Upper lobe of right lung (tissue), 1 donor: ENCODE measurements around the gene EPYC. TPM values are rescaled to one million over a fixed set of nuclear protein-coding genes. Genes with fewer than 3 reads are reported as not detected.

Source experiments
- ATAC-seq: fragments of 200-7000 bp; cut with Tn5 transposase; one replicate; pipeline ENCODE4 v1.9.1; 2020; ENCODE audit warnings: mild to moderate bottlenecking, moderate library complexity
- DNase-seq: peaks from one replicate; pipeline ENCODE4 v3.0.0-alpha.2; 2020
- H3K27ac ChIP-seq: fragments of 200-600 bp; one replicate; pipeline ENCODE4 v1.8.0; 2022
- H3K27me3 ChIP-seq: fragments of 200-600 bp; one replicate; pipeline ENCODE4 v1.8.0; 2022; ENCODE audit warnings: mild to moderate bottlenecking
- H3K36me3 ChIP-seq: fragments of 200-600 bp; one replicate; pipeline ENCODE4 v1.8.0; 2022
- H3K4me1 ChIP-seq: fragments of 200-600 bp; one replicate; pipeline ENCODE4 v1.8.0; 2022
- H3K4me3 ChIP-seq: fragments of 200-600 bp; one replicate; pipeline ENCODE4 v1.8.0; 2022; ENCODE audit warnings: mild to moderate bottlenecking
- H3K9me3 ChIP-seq: fragments of 200-600 bp; one replicate; pipeline ENCODE4 v1.8.0; 2022
- intact Hi-C: fragments of 100-400 bp; cut with DNase I; formaldehyde crosslinking; loops from one replicate; pipeline ENCODE4 v1.11.0; 2022
- total RNA-seq: library from RNA; stranded (reverse); fragmentation: NEBNext Ultra II Directional; extraction: Animal tissue kit (Norgen Biotek cat#: 25700); gene quantifications from one replicate; pipeline ENCODE4 v1.2.1, GENCODE V29; 2021
- TF ChIP-seq, protein P1 (sequence below): fragments of 200-600 bp; IDR thresholded peaks from one replicate; pipeline ENCODE4 v1.8.0; 2022; ENCODE audit warnings: antibody characterized with exemption
- donor health status: DM: no; HTN: yes; CAD: no; lungs with severe emphysema.

EPYC gene
- total RNA-seq, 1 donor from 2014 or later = not detected

DNA sequence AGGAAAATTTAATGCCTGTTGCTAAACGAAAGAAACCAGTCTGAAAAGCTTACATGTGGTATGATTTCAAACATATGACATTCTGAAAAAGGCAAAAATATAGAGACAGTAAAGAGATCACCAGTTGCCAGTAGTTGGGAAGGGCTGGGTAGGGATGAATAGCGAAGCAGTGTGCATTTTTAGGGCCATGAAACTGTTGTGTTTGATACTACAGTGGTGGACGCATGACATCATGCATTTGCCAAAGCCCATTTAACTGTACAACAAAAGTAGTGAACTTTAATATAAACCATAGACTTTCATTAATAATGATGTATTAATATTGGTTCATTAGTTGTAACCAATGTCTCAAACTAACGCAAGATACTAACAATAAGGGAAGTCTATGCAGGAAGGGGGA lies 14.7 kb upstream of the EPYC start:
- Histone ChIP-seq H3K9me3 (no peaks in the 10 kb centered on the region), H3K36me3 (no peaks in the 10 kb centered on the region), H3K27me3 (no peaks in the 10 kb centered on the region), H3K27ac (no peak overlapping the region), H3K4me3 (no peak overlapping the region), H3K4me1 (no peaks in the 10 kb centered on the region)
- DNase-seq (no peak), ATAC-seq (no peak)
- TF ChIP-seq, protein P1, sequence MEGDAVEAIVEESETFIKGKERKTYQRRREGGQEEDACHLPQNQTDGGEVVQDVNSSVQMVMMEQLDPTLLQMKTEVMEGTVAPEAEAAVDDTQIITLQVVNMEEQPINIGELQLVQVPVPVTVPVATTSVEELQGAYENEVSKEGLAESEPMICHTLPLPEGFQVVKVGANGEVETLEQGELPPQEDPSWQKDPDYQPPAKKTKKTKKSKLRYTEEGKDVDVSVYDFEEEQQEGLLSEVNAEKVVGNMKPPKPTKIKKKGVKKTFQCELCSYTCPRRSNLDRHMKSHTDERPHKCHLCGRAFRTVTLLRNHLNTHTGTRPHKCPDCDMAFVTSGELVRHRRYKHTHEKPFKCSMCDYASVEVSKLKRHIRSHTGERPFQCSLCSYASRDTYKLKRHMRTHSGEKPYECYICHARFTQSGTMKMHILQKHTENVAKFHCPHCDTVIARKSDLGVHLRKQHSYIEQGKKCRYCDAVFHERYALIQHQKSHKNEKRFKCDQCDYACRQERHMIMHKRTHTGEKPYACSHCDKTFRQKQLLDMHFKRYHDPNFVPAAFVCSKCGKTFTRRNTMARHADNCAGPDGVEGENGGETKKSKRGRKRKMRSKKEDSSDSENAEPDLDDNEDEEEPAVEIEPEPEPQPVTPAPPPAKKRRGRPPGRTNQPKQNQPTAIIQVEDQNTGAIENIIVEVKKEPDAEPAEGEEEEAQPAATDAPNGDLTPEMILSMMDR = no peak
- intact Hi-C loops = no loop called here

DNA sequence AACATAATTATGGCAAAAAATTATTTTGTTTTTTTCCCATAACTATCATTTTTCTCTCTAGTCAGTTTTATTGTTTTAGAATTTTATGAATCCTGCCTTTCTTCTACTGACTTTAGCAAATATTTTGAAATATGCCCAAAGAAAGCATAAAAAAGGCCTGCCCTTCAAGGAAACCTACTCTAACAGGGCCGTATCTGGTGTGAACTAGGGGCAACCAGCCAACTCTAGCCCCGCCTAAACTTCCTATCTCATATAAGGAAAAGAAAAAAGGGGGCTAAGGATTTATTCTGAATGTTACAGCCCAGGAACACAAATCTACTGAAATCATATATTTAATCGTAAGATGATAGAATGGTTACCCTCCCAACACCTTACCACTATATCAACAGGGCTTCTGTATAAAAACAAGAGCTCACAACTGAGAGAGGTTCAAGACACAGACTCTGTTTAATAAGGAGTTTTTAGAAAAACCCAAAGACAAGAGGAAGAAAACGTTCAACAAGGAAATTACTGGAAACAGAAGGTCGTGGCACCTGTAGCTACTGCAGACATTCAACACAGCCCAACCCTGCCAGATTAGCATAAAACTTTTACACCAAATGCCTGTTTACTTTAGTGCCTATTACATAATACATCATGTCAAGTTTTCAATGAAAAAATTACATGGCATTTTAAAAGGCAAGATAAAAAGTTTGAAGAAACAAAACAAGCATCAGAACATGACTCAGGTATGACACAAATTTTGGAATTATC lies 12.9 kb upstream of the EPYC start:
- H3K27ac ChIP-seq = no peak overlapping the region
- no peaks in the 10 kb centered on the region for H3K27me3 ChIP-seq
- no peak overlapping the region for H3K4me3 ChIP-seq
- DNase-seq (no peak), ATAC-seq (no peak)
- no peaks in the 10 kb centered on the region for H3K4me1 ChIP-seq
- TF ChIP-seq, protein P1 = no peak
- H3K9me3 ChIP-seq = no peaks in the 10 kb centered on the region
- H3K36me3 ChIP-seq = no peaks in the 10 kb centered on the region
- intact Hi-C loops = no loop called here

DNA sequence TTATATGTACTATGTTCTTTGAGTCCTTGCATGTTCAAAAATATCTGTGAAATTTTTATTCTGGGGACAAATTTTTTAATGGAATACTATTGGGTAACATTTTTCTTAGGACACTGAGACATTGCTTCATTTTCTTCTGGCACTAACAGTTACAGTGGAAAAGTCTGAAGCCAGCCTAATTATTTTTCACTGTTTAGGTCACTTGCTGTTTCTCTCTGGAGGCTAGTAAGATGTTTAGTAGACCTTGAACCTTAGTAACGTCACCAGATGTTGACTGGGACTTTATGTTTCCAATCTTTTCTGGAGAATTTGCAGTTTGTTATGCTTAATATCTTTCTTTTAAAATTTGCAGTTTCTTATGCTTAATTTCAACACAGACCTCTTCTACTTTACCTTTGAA lies 12.3 kb upstream of the EPYC start:
- no peaks in the 10 kb centered on the region for H3K9me3 ChIP-seq
- H3K4me1 ChIP-seq = no peaks in the 10 kb centered on the region
- ATAC-seq (no peak), DNase-seq (no peak)
- H3K27me3 ChIP-seq = no peaks in the 10 kb centered on the region
- H3K36me3 ChIP-seq = no peaks in the 10 kb centered on the region
- no peak overlapping the region for H3K4me3 ChIP-seq
- TF ChIP-seq, protein P1 = no peak
- no peak overlapping the region for H3K27ac ChIP-seq
- intact Hi-C loops = no loop called here

DNA sequence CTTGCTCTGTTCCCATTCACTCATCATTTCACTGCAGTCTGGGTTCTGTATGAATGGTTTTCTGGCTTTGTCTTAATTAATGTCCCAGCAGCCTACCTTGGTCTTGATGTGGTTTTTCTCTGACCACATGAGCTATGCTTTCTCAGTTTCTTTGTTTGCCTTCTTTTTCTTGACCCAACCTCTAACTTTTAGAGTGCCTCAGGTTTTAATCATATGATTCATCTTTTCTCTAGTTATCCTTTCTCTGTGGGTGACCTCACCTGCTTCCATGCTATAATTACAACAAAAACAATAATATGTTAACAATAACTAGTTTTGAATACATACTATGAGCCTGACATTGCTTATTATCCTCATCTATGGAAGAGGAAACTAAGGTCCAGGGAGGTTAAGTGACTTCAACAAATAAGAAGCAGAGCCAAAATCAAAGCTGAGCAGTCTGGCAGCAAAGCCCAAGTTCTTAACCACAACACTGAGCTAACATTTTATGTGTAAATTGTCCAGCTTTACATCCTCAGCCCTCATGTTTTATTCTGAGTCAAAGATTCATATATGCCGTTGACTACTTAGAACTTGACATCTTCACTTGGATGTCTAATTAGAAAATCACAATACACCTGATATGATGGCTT lies 4.7 kb upstream of the EPYC start:
- no peaks in the 10 kb centered on the region for H3K36me3 ChIP-seq
- no peak overlapping the region for H3K27ac ChIP-seq
- intact Hi-C loops = no loop called here
- H3K9me3 ChIP-seq = no peaks in the 10 kb centered on the region
- no peak for ATAC-seq
- TF ChIP-seq, protein P1 = no peak
- no peaks in the 10 kb centered on the region for H3K27me3 ChIP-seq
- H3K4me1 ChIP-seq = no peaks in the 10 kb centered on the region
- no peak overlapping the region for H3K4me3 ChIP-seq
- DNase-seq = no peak

DNA sequence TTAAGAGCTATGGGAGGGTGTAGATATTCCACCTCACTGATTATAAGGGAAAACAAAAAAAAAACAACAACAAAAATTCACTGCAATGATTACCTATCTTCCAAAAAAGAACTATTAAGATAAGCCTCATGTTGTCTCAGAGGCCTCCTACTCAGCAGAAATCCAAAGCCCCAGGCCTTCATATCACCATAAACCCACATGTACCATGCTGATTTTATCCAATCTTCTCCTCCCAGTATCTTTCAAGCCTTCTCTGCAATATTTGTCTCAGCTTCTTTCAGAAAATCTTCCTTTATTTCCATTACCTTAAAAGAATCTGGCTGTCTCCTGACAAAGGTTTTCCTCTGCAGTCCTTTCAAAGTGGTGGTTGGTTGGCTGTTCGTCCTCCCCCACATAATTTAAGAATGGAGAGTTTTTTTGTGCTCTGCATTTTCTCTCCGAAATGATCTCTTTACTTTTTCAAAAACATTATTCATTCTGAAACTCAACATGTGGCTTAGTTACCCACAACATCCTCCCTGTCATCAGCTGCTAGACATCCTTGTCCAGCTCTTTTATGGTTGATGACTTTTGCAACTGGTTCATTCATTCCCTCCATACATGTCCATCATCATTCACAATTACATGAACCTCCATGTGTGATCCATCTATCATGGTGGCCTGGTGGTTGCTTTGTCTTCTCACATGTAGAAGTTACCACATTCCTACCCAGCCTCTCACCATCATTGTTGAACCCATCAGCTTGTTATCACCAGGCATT lies 2.9 kb upstream of the EPYC start:
- no peaks in the 10 kb centered on the region for H3K36me3 ChIP-seq
- no peaks in the 10 kb centered on the region for H3K4me1 ChIP-seq
- TF ChIP-seq, protein P1 = no peak
- ATAC-seq (no peak), DNase-seq (no peak)
- H3K27me3 ChIP-seq = no peaks in the 10 kb centered on the region
- H3K9me3 ChIP-seq = no peaks in the 10 kb centered on the region
- intact Hi-C loops = no loop called here
- H3K4me3 ChIP-seq = no peak overlapping the region
- H3K27ac ChIP-seq = no peak overlapping the region
